Hepatocyte (in vitro differentiated cells): ENCODE results near the gene CLEC16A. TPM values are rescaled to one million over a fixed set of nuclear protein-coding genes. Genes with fewer than 3 reads are reported as not detected.

Source experiments
- DNase-seq: peaks from one replicate; pipeline ENCODE4 v3.0.0-alpha.2; 2016; ENCODE audit warnings: low spot score
- H2AFZ ChIP-seq: fragments of 200-600 bp; sonication (generic); 2 replicates; pipeline ENCODE4 v1.6.0; 2016; ENCODE audit warnings: antibody characterized with exemption, mild to moderate bottlenecking
- H3K27ac ChIP-seq: fragments of 200-600 bp; sonication (generic); 2 replicates; pipeline ENCODE4 v1.5.1; 2016; ENCODE audit warnings: mild to moderate bottlenecking
- H3K27me3 ChIP-seq: fragments of 200-600 bp; sonication (generic); 2 replicates; pipeline ENCODE4 v1.6.1; 2016
- H3K36me3 ChIP-seq: fragments of 200-600 bp; sonication (generic); replicated peaks from 2 replicates; pipeline ENCODE4 v1.5.1; 2016; ENCODE audit warnings: low read depth; ENCODE audit not compliant: insufficient read depth
- H3K4me1 ChIP-seq: fragments of 200-600 bp; sonication (generic); 2 replicates; pipeline ENCODE4 v1.5.1; 2016; ENCODE audit warnings: mild to moderate bottlenecking, moderate library complexity; ENCODE audit not compliant: insufficient read depth
- H3K4me2 ChIP-seq: fragments of 200-600 bp; sonication (generic); 2 replicates; pipeline ENCODE4 v1.6.0; 2016
- H3K4me3 ChIP-seq: fragments of 200-600 bp; sonication (generic); 2 replicates; pipeline ENCODE4 v1.5.1; 2016; ENCODE audit warnings: mild to moderate bottlenecking
- H3K79me2 ChIP-seq: fragments of 200-600 bp; sonication (generic); 2 replicates; pipeline ENCODE4 v1.6.0; 2017; ENCODE audit warnings: mild to moderate bottlenecking
- H3K9me2 ChIP-seq: fragments of 200-600 bp; sonication (generic); replicated peaks from 2 replicates; pipeline ENCODE4 v1.6.0; 2017; ENCODE audit warnings: mild to moderate bottlenecking; ENCODE audit not compliant: insufficient read depth
- H3K9me3 ChIP-seq: fragments of 200-600 bp; sonication (generic); 2 replicates; pipeline ENCODE4 v1.5.1; 2016; ENCODE audit warnings: low read depth, mild to moderate bottlenecking
- H4K20me1 ChIP-seq: fragments of 200-600 bp; sonication (generic); 2 replicates; pipeline ENCODE4 v1.6.0; 2016; ENCODE audit warnings: mild to moderate bottlenecking; ENCODE audit not compliant: insufficient read depth, poor library complexity, severe bottlenecking
- CTCF ChIP-seq: fragments of 200-600 bp; sonication (generic); IDR thresholded peaks from 2 replicates; pipeline ENCODE4 v1.5.1; 2016; ENCODE audit warnings: antibody characterized with exemption, mild to moderate bottlenecking; ENCODE audit not compliant: poor library complexity
- EZH2 ChIP-seq: fragments of 200-600 bp; sonication (generic); IDR thresholded peaks from 2 replicates; pipeline ENCODE4 v1.6.1; 2016; ENCODE audit warnings: antibody characterized with exemption, mild to moderate bottlenecking, borderline replicate concordance
- EZH2phosphoT487 ChIP-seq: fragments of 200-600 bp; sonication (generic); IDR thresholded peaks from one replicate; pipeline ENCODE4 v1.6.1; 2018; ENCODE audit warnings: antibody characterized with exemption, mild to moderate bottlenecking, low read depth, moderate library complexity; ENCODE audit not compliant: unreplicated experiment, severe bottlenecking
- WGBS: methylation state at CpG from one replicate; pipeline ENCODE4 v1.1.6; 2016; ENCODE audit warnings: low lambda C conversion rate; ENCODE audit errors: missing lambda C conversion rate; 5-methylcytosine and 5-hydroxymethylcytosine counted together
- polyA plus RNA-seq: library from polyadenylated mRNA; unstranded; fragments of >200 nt; fragmentation: Nextera tagmentation; extraction: Ambion mirVana; gene quantifications from 2 replicates; pipeline ENCODE4 v1.2.1, GENCODE V29; 2016
- total RNA-seq: library from RNA; depleted of rRNA; stranded (reverse); fragments of >200 nt; gene quantifications from 2 replicates; pipeline ENCODE4 v1.2.3, GENCODE V29; 2014

CLEC16A gene
- total and polyA plus RNA-seq, 2 experiments from 2014 or later = 22.3 to 22.6 TPM

GRCh38 chr16:11210260-11210659 is 265.9 kb downstream of the CLEC16A start:
- Histone ChIP-seq H3K79me2 (no peaks in the 10 kb centered on the region), H3K9me2 (no peaks in the 10 kb centered on the region), H3K27ac (no peak overlapping the region), H3K4me3 (no peak overlapping the region), H3K36me3 (no peaks in the 10 kb centered on the region), H3K9me3 (no peaks in the 10 kb centered on the region), H2AFZ (no peak overlapping the region), H3K4me2 (no peak overlapping the region), H4K20me1 (no peaks in the 10 kb centered on the region), H3K27me3 (no peaks in the 10 kb centered on the region), H3K4me1 (no peaks in the 10 kb centered on the region)
- 93% methylated on average over 11 of the region's 11 CpGs for WGBS
- no peak for TF ChIP-seq EZH2phosphoT487
- TF ChIP-seq CTCF = no peak
- no peak for TF ChIP-seq EZH2
- DNase-seq = no peak

- 87% methylated on average over 15 of the region's 16 CpGs for WGBS
- H3K4me2 ChIP-seq = no peak overlapping the region
- DNase-seq = no peak
- no peak overlapping the region for H2AFZ ChIP-seq
- no peak overlapping the region for H3K4me3 ChIP-seq
- no peak for TF ChIP-seq CTCF
- TF ChIP-seq EZH2phosphoT487 = no peak
- no peak for TF ChIP-seq EZH2
- no peak overlapping the region for H3K27ac ChIP-seq
- no peaks in the 10 kb centered on the region for H3K9me3 ChIP-seq
- no peaks in the 10 kb centered on the region for H3K79me2 ChIP-seq
- H4K20me1 ChIP-seq = no peaks in the 10 kb centered on the region
- no peaks in the 10 kb centered on the region for H3K9me2 ChIP-seq
- H3K27me3 ChIP-seq = no peaks in the 10 kb centered on the region
- no peaks in the 10 kb centered on the region for H3K4me1 ChIP-seq
- H3K36me3 ChIP-seq = no peaks in the 10 kb centered on the region
Observed at GRCh38 chr16:11211061-11211976, 267.0 kb downstream of the CLEC16A start.

- no peaks in the 10 kb centered on the region for H3K79me2 ChIP-seq
- H3K4me3 ChIP-seq = no peak overlapping the region
- TF ChIP-seq EZH2phosphoT487 (no peak), CTCF (no peak), EZH2 (no peak)
- H3K4me2 ChIP-seq = no peak overlapping the region
- no peak overlapping the region for H2AFZ ChIP-seq
- DNase-seq = no peak
- H3K9me2 ChIP-seq = no peaks in the 10 kb centered on the region
- no peaks in the 10 kb centered on the region for H3K27me3 ChIP-seq
- H3K9me3 ChIP-seq = no peaks in the 10 kb centered on the region
- no peaks in the 10 kb centered on the region for H4K20me1 ChIP-seq
- no peak overlapping the region for H3K27ac ChIP-seq
- 85% methylated on average over 13 of the region's 16 CpGs for WGBS
- no peaks in the 10 kb centered on the region for H3K36me3 ChIP-seq
- no peaks in the 10 kb centered on the region for H3K4me1 ChIP-seq
Observed at GRCh38 chr16:11211977-11212797, 267.8 kb downstream of the CLEC16A start.
